Stimulated activated CD4-positive, alpha-beta T cell treated with anti-CD3 and anti-CD28 coated beads, Interleukin-12 subunit alpha, Interleukin-12 subunit beta, amount 100 ng/mL, for 4 hours (primary cell): Measurements from ENCODE around the gene UBA1.

ENCODE experiments used
- DNase-seq: peaks from one replicate; pipeline ENCODE4 v3.0.0-alpha.2; 2020

UBA1 gene

GRCh38 chrX:47193475-47194193, at the start of gene UBA1:
Gene UBA1 (plus strand): TSS chrX:47193829. CDS start chrX:47198803, 4,974 bp downstream.
- peak; percentile 81 for DNase-seq

GRCh38 chrX:47143894-47144625, 49.6 kb upstream of the UBA1 start:
- DNase-seq: peak; percentile 22

- peak; percentile 80 for DNase-seq
Measured at GRCh38 chrX:47144626-47145394, 48.8 kb upstream of the UBA1 start, which contains the start of the genes NDUFB11 and RBM10. Gene NDUFB11 (minus strand): TSS chrX:47144702. CDS start chrX:47144679, 23 bp downstream. Gene RBM10 (plus strand): TSS chrX:47145221. CDS start chrX:47147482, 2,261 bp downstream.

- DNase-seq: no peak
Measured at GRCh38 chrX:47145395-47146120, 48.1 kb upstream of the UBA1 start.

- no peak for DNase-seq
Measured at GRCh38 chrX:47146121-47146935, 47.3 kb upstream of the UBA1 start.

- DNase-seq: no peak
Measured at GRCh38 chrX:47146936-47147859, 46.4 kb upstream of the UBA1 start.

- DNase-seq: no peak
Measured at GRCh38 chrX:47148946-47149345, 44.7 kb upstream of the UBA1 start.

GRCh38 chrX:47151435-47151834, 42.2 kb upstream of the UBA1 start:
- DNase-seq: no peak

GRCh38 chrX:47156611-47157520, 36.8 kb upstream of the UBA1 start:
- no peak for DNase-seq

- DNase-seq: no peak
Measured at GRCh38 chrX:47158131-47158530, 35.5 kb upstream of the UBA1 start.

GRCh38 chrX:47158781-47159180, 34.8 kb upstream of the UBA1 start:
- DNase-seq: no peak

GRCh38 chrX:47160781-47161180, 32.8 kb upstream of the UBA1 start:
- no peak for DNase-seq

- DNase-seq: no peak
Measured at GRCh38 chrX:47162927-47163583, 30.6 kb upstream of the UBA1 start.

GRCh38 chrX:47164420-47164819, 29.2 kb upstream of the UBA1 start:
- DNase-seq: no peak

- DNase-seq: no peak
Measured at GRCh38 chrX:47166126-47166525, 27.5 kb upstream of the UBA1 start.

- DNase-seq: no peak
Measured at GRCh38 chrX:47168495-47169073, 25.0 kb upstream of the UBA1 start.

GRCh38 chrX:47169273-47169672, 24.4 kb upstream of the UBA1 start:
- no peak for DNase-seq

GRCh38 chrX:47169726-47170515, 23.7 kb upstream of the UBA1 start:
- no peak for DNase-seq
